NCI-H128 (cell line): ENCODE results near the gene GTF2F2.
"Not testable (repeated sequence)": the region's sequence is repeated elsewhere in the genome, so short reads cannot be mapped to it uniquely, and the experiment has no call there.

ENCODE experiments used
- DNase-seq: peaks from one replicate; lab custom pipeline; 2025; ENCODE audit not compliant: unreplicated experiment; lab: John Stamatoyannopoulos, UW

GTF2F2 gene

GRCh38 chr13:45178349-45179162 lies 58.2 kb downstream of the GTF2F2 start:
- DNase-seq = no peak

- DNase-seq = no peak
Observed at GRCh38 chr13:45179428-45179827, 59.1 kb downstream of the GTF2F2 start.

GRCh38 chr13:45180303-45180702 lies 60.0 kb downstream of the GTF2F2 start:
- no peak for DNase-seq

GRCh38 chr13:45180713-45181601 lies 60.6 kb downstream of the GTF2F2 start:
- no peak for DNase-seq

- no peak for DNase-seq
Observed at GRCh38 chr13:45184693-45185092, 64.4 kb downstream of the GTF2F2 start.

- DNase-seq = no peak
Observed at GRCh38 chr13:45185286-45185685, 65.0 kb downstream of the GTF2F2 start.

GRCh38 chr13:45189077-45189476 lies 68.8 kb downstream of the GTF2F2 start:
- DNase-seq = not testable (repeated sequence)

- not testable (repeated sequence) for DNase-seq
Observed at GRCh38 chr13:45189511-45189910, 69.2 kb downstream of the GTF2F2 start.

GRCh38 chr13:45191874-45192273 lies 71.6 kb downstream of the GTF2F2 start:
- DNase-seq = no peak

GRCh38 chr13:45194081-45194939 lies 74.0 kb downstream of the GTF2F2 start:
- DNase-seq = no peak

GRCh38 chr13:45195421-45195820 lies 75.1 kb downstream of the GTF2F2 start:
- no peak for DNase-seq

GRCh38 chr13:45196096-45196495 lies 75.8 kb downstream of the GTF2F2 start:
- no peak for DNase-seq

GRCh38 chr13:45196622-45197021 lies 76.3 kb downstream of the GTF2F2 start:
- no peak for DNase-seq

- no peak for DNase-seq
Observed at GRCh38 chr13:45198041-45198440, 77.7 kb downstream of the GTF2F2 start.

- DNase-seq = no peak
Observed at GRCh38 chr13:45198924-45199323, 78.6 kb downstream of the GTF2F2 start.

- no peak for DNase-seq
Observed at GRCh38 chr13:45199711-45200110, 79.4 kb downstream of the GTF2F2 start.

- no peak for DNase-seq
Observed at GRCh38 chr13:45200701-45201232, 80.5 kb downstream of the GTF2F2 start, which contains the start of gene KCTD4. Gene KCTD4, minus strand, starts transcription at chr13:45201045. Its CDS starts 6,478 bp downstream, at chr13:45194567.

GRCh38 chr13:45205124-45205523 lies 84.8 kb downstream of the GTF2F2 start:
- no peak for DNase-seq

GRCh38 chr13:45206340-45206739 lies 86.0 kb downstream of the GTF2F2 start:
- no peak for DNase-seq

- peak; percentile 72 for DNase-seq
Observed at GRCh38 chr13:45207319-45207718, 87.0 kb downstream of the GTF2F2 start.

GRCh38 chr13:45208132-45208531 lies 87.8 kb downstream of the GTF2F2 start:
- no peak for DNase-seq
